Measurements from ENCODE around the gene TENM3. TPM values are rescaled to one million over a fixed set of nuclear protein-coding genes. Genes with fewer than 3 reads are reported as not detected.

Gene TENM3
- total and polyA plus RNA-seq, 2 of the 8 experiments (the other 6 are each of a cell fraction or from before 2014, with no cell fraction given) = 36.9 to 69.3 TPM

DNA sequence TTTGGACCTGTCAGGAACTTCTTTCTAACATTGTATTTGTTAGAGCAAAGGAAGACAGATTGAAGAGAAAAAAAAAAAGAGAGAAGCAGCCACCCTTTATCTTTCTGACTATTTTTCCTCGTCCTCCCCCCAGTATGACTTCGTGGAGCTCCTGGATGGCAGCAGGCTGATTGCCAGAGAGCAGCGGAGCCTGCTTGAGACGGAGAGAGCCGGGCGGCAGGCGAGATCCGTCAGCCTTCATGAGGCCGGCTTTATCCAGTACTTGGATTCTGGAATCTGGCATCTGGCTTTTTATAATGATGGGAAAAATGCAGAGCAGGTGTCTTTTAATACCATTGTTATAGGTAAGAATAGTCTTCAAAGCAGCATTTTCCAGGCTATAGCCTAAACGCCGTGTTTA is 436.3 kb downstream of the TENM3 start:
- no peak overlapping the region for H2AK5ac ChIP-seq (ENCODE audit: low read depth, low read length)
- WGBS, 2 experiments (ENCODE audit: extremely low coverage in 1 of 2, insufficient coverage in 1 of 2, insufficient read length in 1 of 2, insufficient replicate concordance in 2 of 2, low coverage in 1 of 2, low lambda C conversion rate in 2 of 2, missing lambda C conversion rate in 1 of 2) = 94% methylated on average over 11 of the region's 11 CpGs; no CpG with 5 or more reads in 1 of the 2 experiments
- TF ChIP-seq BRCA1 (IDR thresholded peaks at IDR 0.05; ENCODE audit: low read depth, low read length) (no peak), RAD21 (IDR thresholded peaks at IDR 0.05 in 1 of 2, conservative IDR thresholded peaks at IDR 0.05 in 1 of 2; ENCODE audit: low read depth in 2 of 2, low read length in 2 of 2) (no peak), TAF7 (optimal IDR thresholded peaks at IDR 0.05; ENCODE audit: borderline replicate concordance, low read depth, low read length) (no peak), EP300 (IDR thresholded peaks at IDR 0.05; ENCODE audit: borderline replicate concordance in 1 of 2, low read depth in 2 of 2, low read length in 2 of 2) (no peak), CTBP2 (IDR thresholded peaks at IDR 0.05; ENCODE audit: borderline replicate concordance, insufficient read depth, insufficient read length, low read length) (no peak), KDM1A (IDR thresholded peaks at IDR 0.05; ENCODE audit: borderline replicate concordance, low read length) (no peak), POLR2A (IDR thresholded peaks at IDR 0.05; ENCODE audit: control extremely low read depth in 1 of 2, low read depth in 2 of 2, low read length in 2 of 2) (no peak), POU5F1 (IDR thresholded peaks at IDR 0.05; ENCODE audit: low read depth, low read length) (no peak), YY1 (IDR thresholded peaks at IDR 0.05; ENCODE audit: low read depth, low read length) (no peak), KDM5A (IDR thresholded peaks at IDR 0.05; ENCODE audit: low read length) (no peak), RFX5 (IDR thresholded peaks at IDR 0.05; ENCODE audit: borderline replicate concordance, low read depth, low read length) (no peak), TBP (IDR thresholded peaks at IDR 0.05; ENCODE audit: low read depth, low read length) (no peak), POLR2AphosphoS5 (IDR thresholded peaks at IDR 0.05; ENCODE audit: low read depth, low read length) (no peak), BCL11A (IDR thresholded peaks at IDR 0.05; ENCODE audit: low read depth in 2 of 2, low read length in 2 of 2) (no peak), SIRT6 (IDR thresholded peaks at IDR 0.05; ENCODE audit: low read length) (no peak)

More for the DNA sequence above, 436.3 kb downstream of the TENM3 start:
- Histone ChIP-seq H3K4me2 (ENCODE audit: insufficient read depth in 1 of 2, low read depth in 2 of 2, low read length in 2 of 2) (no peak overlapping the region), H3K36me3 (ENCODE audit: control insufficient read depth in 2 of 4, insufficient read depth in 4 of 4, low read length in 3 of 4) (peaks cover 2 to 20% (median 5%) of the 10 kb centered on the region in 4 experiments; a peak in 4 of 8 replicates), H3K9ac (replicated peaks in 1 of 4; ENCODE audit: extremely low read depth in 1 of 4, low read depth in 3 of 4, low read length in 3 of 4) (no peak overlapping the region), H3K27ac (ENCODE audit: low read depth, low read length) (no peak overlapping the region), H3K23ac (ENCODE audit: insufficient read length) (no peak overlapping the region), H2AFZ (ENCODE audit: low read length) (no peak overlapping the region), H3K27me3 (replicated peaks in 1 of 4; ENCODE audit: control insufficient read depth in 3 of 4, extremely low read depth in 1 of 4, insufficient read depth in 3 of 4, low read length in 3 of 4) (no peaks in the 10 kb centered on the region), H2BK15ac (ENCODE audit: low read length) (no peak overlapping the region), H3K79me1 (ENCODE audit: low read depth, low read length) (no peaks in the 10 kb centered on the region), H3K9me3 (ENCODE audit: insufficient read depth in 2 of 2, low read depth in 1 of 2, low read length in 1 of 2) (no peaks in the 10 kb centered on the region), H2BK12ac (ENCODE audit: low read depth, low read length) (no peak overlapping the region), H2BK5ac (ENCODE audit: low read depth, low read length) (no peak overlapping the region), H3K23me2 (ENCODE audit: low read depth, low read length) (no peaks in the 10 kb centered on the region), H2BK120ac (replicated peaks; ENCODE audit: low read depth, low read length) (no peak overlapping the region), H4K8ac (ENCODE audit: extremely low read depth, insufficient read depth, low read length) (no peak overlapping the region), H3K4me3 (ENCODE audit: extremely low read depth in 1 of 4, insufficient read depth in 2 of 4, low read depth in 3 of 4, low read length in 4 of 4) (no peak overlapping the region), H3K79me2 (ENCODE audit: control insufficient read depth in 1 of 2, insufficient read depth in 2 of 2, low read length in 2 of 2) (no peaks in the 10 kb centered on the region), H4K91ac (replicated peaks; ENCODE audit: insufficient read length, low read length) (no peak overlapping the region), H3K4me1 (replicated peaks in 1 of 4; ENCODE audit: control insufficient read depth in 3 of 4, insufficient read depth in 4 of 4, low read length in 3 of 4) (no peaks in the 10 kb centered on the region; a peak in 1 of 7 replicates), H4K20me1 (replicated peaks in 1 of 2; ENCODE audit: control insufficient read depth in 1 of 2, insufficient read depth in 2 of 2, low read length in 2 of 2) (peaks cover 0 to 2% of the 10 kb centered on the region in 2 experiments), H2BK20ac (ENCODE audit: low read length) (no peak overlapping the region), H3K14ac (ENCODE audit: insufficient read length) (no peak overlapping the region), H3K4ac (replicated peaks; ENCODE audit: insufficient read length, low read depth, low read length) (no peak overlapping the region), H4K5ac (ENCODE audit: insufficient read length, low read depth, low read length) (no peak overlapping the region), H3K56ac (replicated peaks; ENCODE audit: insufficient read length, low read depth, low read length) (no peak overlapping the region), H3K18ac (ENCODE audit: extremely low read depth, low read length) (no peak overlapping the region)
- FAIRE-seq (no peak), DNase-seq (ENCODE audit: low read depth in 1 of 2, low spot score in 2 of 2) (no peak)
- ChIA-PET POLR2A (ENCODE audit: partially characterized antibody) (no interaction called here), CTCF (ENCODE audit: partially characterized antibody) (interaction anchor here (0.6 to 1.6 kb wide), 2 partner anchors 22 to 38 kb away, joined by 3 read pairs; no protein-coding TSS in a partner anchor)
